GM21367 (cell line): ENCODE data around the gene C11orf54.

Experiments used
- ATAC-seq: cut with Tn5 transposase; IDR thresholded peaks from one replicate; pipeline ENCODE4 v1.9.1; 2021; ENCODE audit not compliant: unreplicated experiment

Gene C11orf54

GRCh38 chr11:93741094-93741881 lies at the start of gene C11orf54, which contains the start of gene TAF1D:
Gene C11orf54, plus strand, starts transcription at chr11:93741672. Its CDS starts 5,722 bp downstream, at chr11:93747394.
Gene TAF1D, minus strand, starts transcription at chr11:93741495. Its CDS starts 2,191 bp downstream, at chr11:93739304.
- ATAC-seq, result peak; percentile 83

DNA sequence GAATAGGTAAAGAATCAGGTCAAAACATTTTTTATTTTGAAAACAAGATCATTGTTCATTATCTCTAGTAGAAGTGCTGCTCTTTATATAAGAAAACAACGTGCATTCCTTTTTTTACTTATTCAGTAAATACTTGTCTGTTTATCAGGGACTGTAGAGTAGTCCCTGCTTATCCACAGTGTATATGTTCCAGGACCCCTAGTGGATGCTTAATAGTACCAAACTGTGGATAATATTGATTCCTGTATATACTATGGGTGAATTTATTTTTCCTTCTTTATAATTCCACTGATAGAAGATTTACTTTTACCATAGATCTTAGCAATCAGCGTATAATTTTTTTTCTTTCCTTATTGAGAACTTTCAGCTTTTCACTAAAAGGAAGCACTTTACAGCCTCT lies 47.4 kb upstream of the C11orf54 start:
- no peak for ATAC-seq

DNA sequence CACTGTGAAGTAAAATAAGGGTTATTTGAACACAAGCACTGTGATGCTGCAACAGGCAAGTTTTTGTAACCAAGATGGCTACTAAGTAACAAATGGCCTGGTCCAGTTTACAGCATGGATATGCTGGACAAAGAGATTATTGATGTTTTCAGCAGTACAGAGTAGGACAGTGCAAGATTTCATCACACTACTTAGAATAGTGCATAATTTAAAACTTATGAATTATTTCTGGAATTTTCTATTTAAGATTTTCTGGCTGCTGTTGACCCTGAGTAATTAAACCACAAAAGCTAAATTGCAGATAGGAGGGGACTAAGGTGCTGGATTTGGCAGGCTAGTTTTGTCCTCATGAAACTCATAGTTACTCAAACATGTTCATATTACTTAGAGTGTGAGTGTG lies 46.9 kb upstream of the C11orf54 start:
- ATAC-seq, result no peak

DNA sequence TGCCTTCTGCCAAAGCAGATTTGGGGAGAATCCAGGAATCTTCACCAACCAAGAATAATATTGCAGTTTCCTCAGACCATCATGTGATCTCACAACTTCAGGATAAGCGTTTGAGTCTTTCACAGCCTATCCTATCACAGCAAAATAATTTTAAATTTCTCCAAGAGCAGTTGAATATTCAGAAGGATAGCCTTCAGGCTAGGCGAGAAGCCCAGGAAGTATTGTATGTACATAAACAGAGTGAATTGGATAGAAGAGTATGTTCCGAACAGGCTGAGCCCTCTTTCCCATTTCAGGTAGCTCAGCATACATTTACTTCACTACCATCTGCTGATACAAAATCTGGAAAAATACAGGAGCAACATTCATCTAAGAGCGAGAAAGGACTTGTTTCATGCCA lies 43.9 kb upstream of the C11orf54 start:
- ATAC-seq, result no peak

- no peak for ATAC-seq
These were observed 40.6 kb upstream of the C11orf54 start for GRCh38 chr11:93700830-93701229.

GRCh38 chr11:93704237-93704636 lies 37.2 kb upstream of the C11orf54 start:
- ATAC-seq, result no peak

DNA sequence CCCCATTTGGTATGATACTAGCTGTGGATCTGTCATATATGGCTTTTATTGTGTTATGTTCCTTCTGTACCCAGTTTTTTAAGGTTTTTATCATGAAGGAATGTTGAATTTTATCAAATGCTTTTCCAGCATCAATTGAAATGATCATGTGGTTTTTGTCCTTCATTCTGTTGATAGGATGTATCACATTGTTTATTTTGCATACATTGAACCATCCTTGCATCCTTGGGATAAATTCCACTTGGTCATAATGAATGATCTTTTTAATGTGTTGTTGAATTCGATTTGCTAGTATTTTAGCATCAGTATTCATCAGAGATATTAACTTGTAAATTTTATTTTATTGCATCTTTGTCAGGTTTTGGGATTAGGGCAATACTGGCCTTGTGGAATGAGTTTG lies 31.2 kb upstream of the C11orf54 start:
- no peak for ATAC-seq

DNA sequence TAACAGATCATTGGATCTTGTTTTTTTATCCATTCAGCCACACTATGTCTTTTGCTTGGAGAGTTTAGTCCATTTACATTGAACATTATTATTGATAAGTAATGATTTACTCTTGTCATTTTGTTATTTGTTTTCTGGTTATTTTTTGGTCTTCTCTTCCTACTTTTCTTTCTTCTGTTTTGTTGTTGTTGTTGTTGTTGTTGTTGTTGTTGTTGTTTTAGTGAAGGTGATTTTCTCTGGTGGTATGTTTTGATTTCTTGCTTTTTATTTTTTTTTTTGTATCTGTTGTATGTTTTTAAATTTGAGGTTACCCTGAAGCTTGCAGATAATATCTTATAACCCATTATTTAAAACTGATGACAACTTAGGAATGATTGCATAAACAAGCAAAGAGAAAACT lies 28.8 kb upstream of the C11orf54 start:
- no peak for ATAC-seq

GRCh38 chr11:93715797-93716396 lies 25.6 kb upstream of the C11orf54 start:
- ATAC-seq, result no peak

DNA sequence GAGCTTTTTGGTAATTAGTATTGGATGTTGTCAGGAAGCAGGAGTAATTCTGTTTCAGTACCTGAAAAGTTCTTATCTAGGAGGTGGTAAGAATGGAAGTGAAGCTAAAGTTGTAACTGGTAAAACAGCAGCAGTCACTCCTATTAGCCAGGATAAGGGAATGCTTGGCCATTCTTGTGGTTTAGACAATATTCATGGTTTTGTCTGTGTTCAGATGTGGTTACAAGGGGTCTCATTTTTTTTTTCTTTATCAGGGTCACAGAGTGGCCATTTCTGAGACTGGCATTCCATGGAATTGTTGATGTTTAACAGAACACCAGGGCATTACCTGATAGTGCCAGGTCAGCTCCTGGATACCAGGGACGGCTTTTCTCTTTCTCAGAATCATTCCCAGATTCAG lies 24.0 kb upstream of the C11orf54 start:
- ATAC-seq, result no peak

- peak; percentile 77 for ATAC-seq
These were observed 23.4 kb upstream of the C11orf54 start for GRCh38 chr11:93718057-93718563.

DNA sequence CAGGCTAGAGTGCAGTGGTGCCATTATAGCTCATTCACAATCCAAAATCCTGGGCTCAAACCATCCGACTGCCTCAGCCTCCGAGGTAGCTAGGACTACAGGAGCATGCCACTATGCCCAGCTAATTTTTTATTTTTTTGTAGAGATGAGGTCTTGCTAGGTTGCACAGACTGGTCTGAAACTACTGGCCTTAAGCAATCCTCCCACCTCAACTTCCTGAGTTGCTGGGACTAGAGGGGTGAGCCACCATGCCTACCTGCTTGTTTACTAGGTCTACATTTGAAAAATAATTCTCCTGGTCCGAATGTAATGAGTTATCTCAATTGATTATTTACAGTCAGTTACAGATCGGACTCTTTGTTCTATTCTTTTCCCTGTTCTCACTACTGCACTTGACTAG lies 22.2 kb upstream of the C11orf54 start:
- ATAC-seq, result no peak

- ATAC-seq, result no peak
These were observed 20.9 kb upstream of the C11orf54 start for GRCh38 chr11:93720522-93720921.

GRCh38 chr11:93724089-93724488 lies 17.4 kb upstream of the C11orf54 start:
- no peak for ATAC-seq

- ATAC-seq, result no peak
These were observed 13.3 kb upstream of the C11orf54 start for GRCh38 chr11:93727985-93728791.

DNA sequence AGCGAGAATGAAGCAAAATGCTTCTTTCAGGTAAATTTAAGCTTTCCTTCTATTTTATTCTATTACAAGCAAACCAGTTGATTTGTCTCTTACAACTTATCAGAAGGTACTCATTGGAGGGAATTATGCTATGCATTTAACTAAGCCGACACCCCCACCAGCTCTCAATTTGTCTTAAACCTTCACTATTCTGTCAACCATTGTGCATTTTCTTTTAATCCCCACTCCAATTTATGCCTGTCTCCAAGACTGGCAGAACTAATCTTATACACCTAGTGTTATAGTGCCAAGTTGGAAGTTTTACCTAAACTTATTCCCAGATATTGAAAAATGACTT lies 12.7 kb upstream of the C11orf54 start:
- no peak for ATAC-seq

GRCh38 chr11:93729129-93729616 lies 12.3 kb upstream of the C11orf54 start:
- no peak for ATAC-seq

DNA sequence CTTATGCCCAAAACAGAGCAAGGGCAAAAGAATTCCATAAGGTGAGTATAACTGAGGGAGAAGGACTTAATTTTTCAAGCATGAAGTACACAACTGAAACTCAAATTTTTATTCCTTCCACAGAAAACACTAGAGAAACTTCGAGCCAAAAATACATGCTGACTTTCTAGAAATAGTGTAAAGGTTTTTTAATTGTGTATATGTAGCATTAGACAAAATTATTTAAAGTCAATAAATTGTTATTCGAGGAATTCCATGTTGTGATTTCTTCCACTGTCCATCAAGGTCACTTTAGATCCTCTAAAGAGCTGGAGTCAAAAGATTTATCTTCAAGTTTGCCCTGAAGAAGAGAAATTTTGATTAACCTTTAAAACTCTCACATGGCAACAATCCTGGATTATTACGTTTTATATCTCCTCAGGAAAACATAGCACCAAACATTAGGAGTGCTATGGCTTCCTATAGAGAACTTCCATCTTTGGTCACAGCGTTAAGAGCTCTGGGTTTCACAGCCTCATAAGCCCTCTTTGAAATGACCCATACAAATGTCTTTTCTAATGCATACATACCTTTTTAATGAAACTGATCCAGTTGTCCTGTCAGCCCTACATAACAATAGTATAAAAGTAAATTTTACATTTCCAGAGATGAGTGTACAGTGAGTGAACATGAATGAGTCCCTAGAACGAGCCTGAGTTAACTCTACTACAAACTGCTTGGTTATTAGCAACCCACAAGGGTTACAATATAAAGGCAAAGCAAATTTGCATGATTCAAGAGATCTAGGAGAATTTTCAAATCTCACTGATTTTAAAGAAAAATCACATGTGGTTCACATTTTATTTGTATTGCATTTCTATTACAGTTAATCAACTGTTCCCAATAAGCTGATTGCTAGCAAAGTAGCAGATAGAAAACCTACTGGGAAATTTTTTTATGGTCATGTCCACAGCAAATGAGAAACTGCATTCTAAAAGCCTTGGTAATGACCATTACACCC lies 11.1 kb upstream of the C11orf54 start:
- no peak for ATAC-seq

DNA sequence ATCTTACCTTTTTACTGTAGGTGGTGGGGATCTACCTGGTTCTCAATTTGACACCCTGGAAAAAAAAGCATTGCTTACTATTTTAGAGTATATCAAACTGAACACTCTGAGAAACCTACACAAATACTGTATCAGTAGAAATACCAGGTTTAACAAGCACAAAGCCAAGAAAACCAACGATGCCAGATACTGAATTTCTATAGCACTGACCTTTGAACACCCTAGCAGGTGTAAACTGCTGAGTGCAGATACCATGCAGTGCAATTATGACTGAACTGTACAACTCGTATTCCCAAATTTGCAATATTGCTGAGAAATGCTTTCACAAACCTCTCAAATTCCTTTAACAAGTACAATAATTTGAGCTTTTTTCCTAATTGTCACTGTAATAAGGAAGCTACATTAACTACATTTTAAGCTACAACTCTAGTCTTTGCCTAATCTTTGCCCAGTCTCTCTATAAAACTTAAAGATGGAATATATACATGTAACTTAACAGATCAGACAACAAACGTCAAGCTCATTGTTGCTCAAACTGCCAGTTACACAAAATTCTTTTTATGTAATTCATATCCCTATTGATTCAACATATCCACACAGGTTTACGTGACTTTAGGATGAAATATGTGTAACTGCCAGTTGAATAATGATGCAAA lies 9.1 kb upstream of the C11orf54 start:
- no peak for ATAC-seq

GRCh38 chr11:93733474-93733873 lies 8.0 kb upstream of the C11orf54 start:
- ATAC-seq, result no peak
